Measurements from ENCODE around the gene TRIM63. TPM values are rescaled to one million over a fixed set of nuclear protein-coding genes. Genes with fewer than 3 reads are reported as not detected.
A peak's percentile ranks its signal among the peaks of the same experiment; 100 is the strongest.

Gene TRIM63
- total and polyA plus RNA-seq, 9 of the 15 experiments (the other 6 are each of a cell fraction or from before 2014, with no cell fraction given) = 0.08 to 0.57 (median 0.36) TPM

DNA sequence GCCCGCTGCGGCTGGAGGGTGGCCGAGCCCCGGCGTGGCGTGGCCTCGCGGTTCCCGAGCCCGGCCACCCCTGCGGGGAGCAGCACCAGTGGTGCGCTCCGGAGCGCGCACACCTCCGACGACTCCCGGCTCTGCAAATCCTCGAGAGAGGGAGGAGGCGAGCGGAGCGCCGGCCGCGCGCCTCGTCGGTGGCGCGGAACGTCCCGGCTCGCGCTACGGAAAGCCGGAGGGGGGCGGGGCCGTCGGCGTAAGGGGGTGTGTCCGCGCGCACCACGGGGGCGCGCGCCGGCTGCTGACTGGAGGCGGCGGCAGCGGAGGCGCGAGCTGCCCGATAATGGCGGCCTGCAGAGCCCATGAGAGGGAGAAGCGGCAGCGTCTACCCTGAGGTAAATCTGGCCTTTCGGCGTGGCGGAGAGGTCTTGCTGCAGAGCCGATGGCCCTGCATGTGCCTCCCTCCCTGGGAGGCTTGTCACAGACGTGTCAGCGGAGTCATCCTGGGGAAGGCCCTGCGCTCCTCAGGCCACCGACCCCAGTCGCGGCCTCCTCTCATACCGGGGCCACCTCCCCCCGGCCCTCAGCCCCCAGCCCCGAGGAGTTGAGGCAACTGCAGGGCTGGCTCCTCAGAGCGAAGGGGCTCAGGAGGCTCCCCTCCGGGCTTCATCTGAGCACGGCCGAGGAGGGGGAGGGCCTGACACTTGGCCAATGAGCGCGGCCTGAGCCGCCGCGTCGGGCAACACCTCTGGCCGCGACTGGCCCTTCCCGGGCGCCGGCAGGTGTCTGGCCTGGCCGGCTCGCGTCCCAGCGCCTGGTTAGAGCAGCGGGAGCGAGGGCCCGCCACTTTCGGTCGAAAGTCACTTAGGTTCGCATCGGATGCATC, 44.3 kb upstream of the TRIM63 start, which contains the start of gene PDIK1L (continued):
- TF ChIP-seq, protein P1, sequence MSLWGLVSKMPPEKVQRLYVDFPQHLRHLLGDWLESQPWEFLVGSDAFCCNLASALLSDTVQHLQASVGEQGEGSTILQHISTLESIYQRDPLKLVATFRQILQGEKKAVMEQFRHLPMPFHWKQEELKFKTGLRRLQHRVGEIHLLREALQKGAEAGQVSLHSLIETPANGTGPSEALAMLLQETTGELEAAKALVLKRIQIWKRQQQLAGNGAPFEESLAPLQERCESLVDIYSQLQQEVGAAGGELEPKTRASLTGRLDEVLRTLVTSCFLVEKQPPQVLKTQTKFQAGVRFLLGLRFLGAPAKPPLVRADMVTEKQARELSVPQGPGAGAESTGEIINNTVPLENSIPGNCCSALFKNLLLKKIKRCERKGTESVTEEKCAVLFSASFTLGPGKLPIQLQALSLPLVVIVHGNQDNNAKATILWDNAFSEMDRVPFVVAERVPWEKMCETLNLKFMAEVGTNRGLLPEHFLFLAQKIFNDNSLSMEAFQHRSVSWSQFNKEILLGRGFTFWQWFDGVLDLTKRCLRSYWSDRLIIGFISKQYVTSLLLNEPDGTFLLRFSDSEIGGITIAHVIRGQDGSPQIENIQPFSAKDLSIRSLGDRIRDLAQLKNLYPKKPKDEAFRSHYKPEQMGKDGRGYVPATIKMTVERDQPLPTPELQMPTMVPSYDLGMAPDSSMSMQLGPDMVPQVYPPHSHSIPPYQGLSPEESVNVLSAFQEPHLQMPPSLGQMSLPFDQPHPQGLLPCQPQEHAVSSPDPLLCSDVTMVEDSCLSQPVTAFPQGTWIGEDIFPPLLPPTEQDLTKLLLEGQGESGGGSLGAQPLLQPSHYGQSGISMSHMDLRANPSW (CRISPR knock-in tag; IDR thresholded peaks at IDR 0.05) = no peak
- TF ChIP-seq MBD1 (CRISPR knock-in tag; IDR thresholded peaks at IDR 0.05) (no peak), ARHGAP35 (IDR thresholded peaks at IDR 0.05; ENCODE audit: partially characterized antibody) (no peak), PCBP1 (IDR thresholded peaks at IDR 0.05; ENCODE audit: low read depth, low read length, poor library complexity, severe bottlenecking) (no peak), ZNF609 (CRISPR knock-in tag; IDR thresholded peaks at IDR 0.05; ENCODE audit: borderline replicate concordance) (peak; percentile 78; the same call in 1 of the 2 replicates), HNRNPK (IDR thresholded peaks at IDR 0.05; ENCODE audit: low read depth, low read length, poor library complexity, severe bottlenecking) (no peak), BRF1 (IDR thresholded peaks at IDR 0.05; ENCODE audit: borderline replicate concordance, extremely low read depth, insufficient read length) (no peak), KHSRP (IDR thresholded peaks at IDR 0.05) (no peak), TFAM (CRISPR knock-in tag; conservative IDR thresholded peaks at IDR 0.05) (no peak), HOXB6 (CRISPR knock-in tag; IDR thresholded peaks at IDR 0.05; ENCODE audit: borderline replicate concordance) (no peak)
- TF ChIP-seq, protein P2, sequence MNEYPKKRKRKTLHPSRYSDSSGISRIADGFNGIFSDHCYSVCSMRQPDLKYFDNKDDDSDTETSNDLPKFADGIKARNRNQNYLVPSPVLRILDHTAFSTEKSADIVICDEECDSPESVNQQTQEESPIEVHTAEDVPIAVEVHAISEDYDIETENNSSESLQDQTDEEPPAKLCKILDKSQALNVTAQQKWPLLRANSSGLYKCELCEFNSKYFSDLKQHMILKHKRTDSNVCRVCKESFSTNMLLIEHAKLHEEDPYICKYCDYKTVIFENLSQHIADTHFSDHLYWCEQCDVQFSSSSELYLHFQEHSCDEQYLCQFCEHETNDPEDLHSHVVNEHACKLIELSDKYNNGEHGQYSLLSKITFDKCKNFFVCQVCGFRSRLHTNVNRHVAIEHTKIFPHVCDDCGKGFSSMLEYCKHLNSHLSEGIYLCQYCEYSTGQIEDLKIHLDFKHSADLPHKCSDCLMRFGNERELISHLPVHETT (CRISPR knock-in tag; conservative IDR thresholded peaks at IDR 0.05 in 1 of 2, IDR thresholded peaks at IDR 0.05 in 1 of 2) = peak in 1 of 2 experiments; percentile 88; a peak in 2 of 4 replicates
